Stimulated activated CD4-positive, alpha-beta T cell treated with anti-CD3 and anti-CD28 coated beads, Interleukin-15, amount 100 ng/mL, for 1 hour (primary cell): ENCODE measurements around the gene CNP.

Source experiments
- DNase-seq, 2 donors: peaks; one replicate each; pipeline ENCODE4 v3.0.0-alpha.2; 2020; ENCODE audit warnings: low read depth in 1 of 2, low spot score in 1 of 2

The CNP gene

GRCh38 chr17:42026857-42027589 lies 60.4 kb downstream of the CNP start:
- no peak for DNase-seq
